HEK293T (cell line): ENCODE results near the gene TNIK.

ENCODE experiments used
- ARNT ChIP-seq: fragments of 450-650 bp; IDR thresholded peaks from 2 replicates; pipeline ENCODE4 v1.6.1; 2017; ENCODE audit warnings: mild to moderate bottlenecking
- BHLHE40 ChIP-seq: fragments of 450-650 bp; IDR thresholded peaks from 2 replicates; pipeline ENCODE4 v1.6.1; 2016; ENCODE audit warnings: mild to moderate bottlenecking, moderate library complexity, borderline replicate concordance
- CTBP1 ChIP-seq: fragments of 450-650 bp; IDR thresholded peaks from 2 replicates; pipeline ENCODE4 v1.6.1; 2016; ENCODE audit warnings: borderline replicate concordance
- FOXA1 ChIP-seq: fragments of 450-650 bp; IDR thresholded peaks from 2 replicates; pipeline ENCODE4 v1.6.1; 2016; ENCODE audit warnings: mild to moderate bottlenecking
- FOXK2 ChIP-seq: fragments of 450-650 bp; IDR thresholded peaks from 2 replicates; pipeline ENCODE4 v1.6.1; 2016; ENCODE audit warnings: mild to moderate bottlenecking
- FOXM1 ChIP-seq: fragments of 450-650 bp; IDR thresholded peaks from 2 replicates; pipeline ENCODE4 v1.6.1; 2017; ENCODE audit warnings: mild to moderate bottlenecking, borderline replicate concordance
- HDGF ChIP-seq: fragments of 450-650 bp; IDR thresholded peaks from 2 replicates; pipeline ENCODE4 v1.6.1; 2017; ENCODE audit warnings: antibody characterized with exemption, borderline replicate concordance
- LEF1 ChIP-seq: fragments of 450-650 bp; IDR thresholded peaks from 2 replicates; pipeline ENCODE4 v1.6.1; 2017; ENCODE audit warnings: mild to moderate bottlenecking, borderline replicate concordance
- NFRKB ChIP-seq: fragments of 450-650 bp; IDR thresholded peaks from 2 replicates; pipeline ENCODE4 v1.6.1; 2016; ENCODE audit warnings: mild to moderate bottlenecking, moderate library complexity
- SP1 ChIP-seq: fragments of 450-650 bp; IDR thresholded peaks from 2 replicates; pipeline ENCODE4 v1.6.1; 2017
- SUZ12 ChIP-seq: fragments of 450-650 bp; IDR thresholded peaks from 2 replicates; pipeline ENCODE4 v1.6.1; 2016; ENCODE audit warnings: mild to moderate bottlenecking
- TARDBP ChIP-seq: fragments of 450-650 bp; IDR thresholded peaks from 2 replicates; pipeline ENCODE4 v1.6.1; 2016
- TF ChIP-seq, protein P1 (sequence below): fragments of 450-650 bp; IDR thresholded peaks from 2 replicates; pipeline ENCODE4 v1.6.1; 2016

DNA sequence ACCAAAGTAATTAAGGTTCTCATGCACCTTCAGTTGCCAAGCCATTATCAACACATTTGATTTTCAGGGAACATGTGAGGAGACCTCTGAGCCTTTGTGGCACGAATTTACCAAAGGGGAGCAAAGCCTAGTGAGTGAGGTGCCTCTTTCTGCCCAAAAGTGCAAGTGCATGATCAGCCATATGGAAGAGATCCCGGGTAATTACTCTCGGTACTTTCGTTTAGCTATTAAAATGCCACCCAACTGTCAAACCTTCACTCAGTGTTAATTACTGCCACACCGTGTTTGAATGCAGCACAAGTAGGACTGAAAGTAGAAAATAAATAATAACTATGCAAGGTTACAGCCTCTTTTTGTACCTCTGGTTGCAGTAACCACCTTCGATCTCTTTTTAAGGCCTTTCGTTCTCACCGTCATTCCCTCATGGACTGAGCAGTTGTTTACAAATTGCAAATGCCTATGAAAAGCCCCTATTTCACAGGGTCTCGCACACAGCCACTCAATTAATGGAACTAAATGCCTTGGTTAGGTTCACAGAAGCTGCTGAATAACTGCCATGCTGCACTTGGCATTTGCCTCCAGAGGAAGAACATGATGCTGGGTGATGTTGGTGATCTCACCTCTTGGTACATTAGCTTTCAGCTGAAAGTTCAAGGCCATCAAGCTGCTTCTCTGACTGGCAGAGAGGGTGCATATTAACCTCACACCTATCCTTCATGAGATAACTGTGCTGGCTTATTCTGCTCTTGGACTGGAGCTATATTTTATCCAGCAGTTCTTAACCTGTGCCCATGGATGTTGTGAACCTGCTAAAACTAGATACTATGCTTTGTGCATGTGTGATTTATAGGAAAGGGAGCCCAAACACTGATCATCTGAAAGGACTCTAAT lies 69.9 kb downstream of the TNIK start:
- no peak for TF ChIP-seq ARNT
- TF ChIP-seq FOXK2, result no peak
- no peak for TF ChIP-seq FOXA1
- no peak for TF ChIP-seq SP1
- TF ChIP-seq BHLHE40, result no peak
- TF ChIP-seq CTBP1, result no peak
- TF ChIP-seq FOXM1, result no peak
- TF ChIP-seq TARDBP, result no peak
- no peak for TF ChIP-seq NFRKB
- TF ChIP-seq HDGF, result no peak
- no peak for TF ChIP-seq LEF1
- TF ChIP-seq, protein P1, sequence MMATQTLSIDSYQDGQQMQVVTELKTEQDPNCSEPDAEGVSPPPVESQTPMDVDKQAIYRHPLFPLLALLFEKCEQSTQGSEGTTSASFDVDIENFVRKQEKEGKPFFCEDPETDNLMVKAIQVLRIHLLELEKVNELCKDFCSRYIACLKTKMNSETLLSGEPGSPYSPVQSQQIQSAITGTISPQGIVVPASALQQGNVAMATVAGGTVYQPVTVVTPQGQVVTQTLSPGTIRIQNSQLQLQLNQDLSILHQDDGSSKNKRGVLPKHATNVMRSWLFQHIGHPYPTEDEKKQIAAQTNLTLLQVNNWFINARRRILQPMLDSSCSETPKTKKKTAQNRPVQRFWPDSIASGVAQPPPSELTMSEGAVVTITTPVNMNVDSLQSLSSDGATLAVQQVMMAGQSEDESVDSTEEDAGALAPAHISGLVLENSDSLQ, result no peak
- no peak for TF ChIP-seq SUZ12
